ENCODE data around the gene IL17F. TPM values are rescaled to one million over a fixed set of nuclear protein-coding genes. Genes with fewer than 3 reads are reported as not detected.

Gene IL17F
- total RNA-seq, 1 donor from 2014 or later, result not detected

DNA sequence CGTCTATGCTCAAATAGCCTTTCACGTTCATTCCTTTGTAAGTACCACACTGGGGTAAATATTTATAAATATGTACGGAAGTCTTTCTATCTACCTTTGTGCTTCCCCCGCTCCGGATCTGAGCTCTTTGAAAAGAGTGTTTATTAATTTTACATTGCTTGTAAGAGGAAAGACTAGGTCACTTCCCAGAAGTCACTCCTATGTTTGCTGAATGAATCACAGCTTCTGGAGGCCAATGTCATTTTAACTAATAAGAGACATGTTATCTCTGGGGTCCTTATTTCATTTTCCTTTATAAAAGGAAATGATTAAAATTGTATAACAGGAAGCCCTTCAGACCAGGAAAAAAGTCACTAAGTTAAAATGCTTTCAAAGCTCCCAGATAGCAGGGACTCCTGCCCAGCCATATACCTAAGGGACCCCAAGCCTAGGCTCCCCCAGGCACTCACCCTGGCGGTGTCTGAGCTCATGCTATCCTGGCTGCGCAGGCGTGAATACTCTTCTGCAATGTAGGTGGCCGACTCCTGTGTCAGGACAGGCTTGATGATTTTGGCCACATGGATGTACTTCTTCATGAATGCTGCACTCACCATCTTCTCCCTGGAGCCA, 27.7 kb upstream of the IL17F start:
- Mint-ChIP-seq H3K27ac (ENCODE audit: unreplicated experiment) (no peak overlapping the region), H3K4me1 (ENCODE audit: low read depth, unreplicated experiment) (no peaks in the 10 kb centered on the region), H3K36me3 (ENCODE audit: unreplicated experiment) (no peaks in the 10 kb centered on the region), H3K27me3 (ENCODE audit: unreplicated experiment) (peaks cover 3% of the 10 kb centered on the region), H3K9me3 (ENCODE audit: unreplicated experiment) (no peaks in the 10 kb centered on the region), H3K4me3 (ENCODE audit: unreplicated experiment) (no peak overlapping the region)
- TF ChIP-seq, protein P1, sequence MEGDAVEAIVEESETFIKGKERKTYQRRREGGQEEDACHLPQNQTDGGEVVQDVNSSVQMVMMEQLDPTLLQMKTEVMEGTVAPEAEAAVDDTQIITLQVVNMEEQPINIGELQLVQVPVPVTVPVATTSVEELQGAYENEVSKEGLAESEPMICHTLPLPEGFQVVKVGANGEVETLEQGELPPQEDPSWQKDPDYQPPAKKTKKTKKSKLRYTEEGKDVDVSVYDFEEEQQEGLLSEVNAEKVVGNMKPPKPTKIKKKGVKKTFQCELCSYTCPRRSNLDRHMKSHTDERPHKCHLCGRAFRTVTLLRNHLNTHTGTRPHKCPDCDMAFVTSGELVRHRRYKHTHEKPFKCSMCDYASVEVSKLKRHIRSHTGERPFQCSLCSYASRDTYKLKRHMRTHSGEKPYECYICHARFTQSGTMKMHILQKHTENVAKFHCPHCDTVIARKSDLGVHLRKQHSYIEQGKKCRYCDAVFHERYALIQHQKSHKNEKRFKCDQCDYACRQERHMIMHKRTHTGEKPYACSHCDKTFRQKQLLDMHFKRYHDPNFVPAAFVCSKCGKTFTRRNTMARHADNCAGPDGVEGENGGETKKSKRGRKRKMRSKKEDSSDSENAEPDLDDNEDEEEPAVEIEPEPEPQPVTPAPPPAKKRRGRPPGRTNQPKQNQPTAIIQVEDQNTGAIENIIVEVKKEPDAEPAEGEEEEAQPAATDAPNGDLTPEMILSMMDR (IDR thresholded peaks at IDR 0.05; ENCODE audit: partially characterized antibody, unreplicated experiment), result no peak
- DNase-seq, result no peak

DNA sequence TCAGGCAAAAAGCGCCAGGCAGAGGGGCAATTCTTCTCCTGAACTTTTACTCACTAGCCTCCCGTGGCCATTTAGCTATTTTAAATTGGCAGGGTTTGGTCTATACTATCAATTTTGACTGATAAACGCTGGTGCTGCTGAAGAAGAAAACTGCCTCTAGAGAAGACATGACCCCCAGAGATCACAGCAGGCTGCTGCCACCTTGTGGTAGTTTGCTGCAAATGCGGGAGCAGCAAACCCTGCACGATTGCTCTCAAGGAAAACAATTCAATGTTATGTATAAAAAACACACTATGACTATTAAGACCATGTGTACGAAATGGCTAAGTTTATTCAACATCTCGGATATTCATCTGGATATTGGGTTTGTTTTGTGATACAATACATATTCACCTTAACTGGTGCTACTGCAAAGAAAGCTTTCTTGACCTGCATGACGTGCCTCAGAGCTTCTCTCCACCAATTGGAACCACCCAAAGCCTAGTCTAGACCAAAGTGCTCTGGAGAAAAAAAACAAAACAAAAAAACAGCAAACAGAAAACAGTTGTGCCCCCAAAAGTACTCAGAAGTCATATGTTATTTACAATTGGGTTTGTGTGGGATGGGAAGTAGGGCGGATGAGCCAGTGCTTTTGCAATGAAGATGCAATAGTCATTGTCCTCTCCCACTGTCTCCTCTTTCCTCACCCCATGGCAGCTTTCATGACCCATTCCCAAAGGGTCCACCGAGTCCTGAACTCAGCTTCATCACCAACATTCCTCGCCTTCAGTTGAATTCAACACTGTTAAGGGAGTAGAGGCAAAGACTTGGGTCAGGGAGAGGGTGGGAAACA, 19.6 kb upstream of the IL17F start:
- TF ChIP-seq, protein P1 (IDR thresholded peaks at IDR 0.05; ENCODE audit: partially characterized antibody, unreplicated experiment), result peak; percentile 88
- H3K36me3 Mint-ChIP-seq (ENCODE audit: unreplicated experiment), result no peaks in the 10 kb centered on the region
- H3K27ac Mint-ChIP-seq (ENCODE audit: unreplicated experiment), result no peak overlapping the region
- H3K27me3 Mint-ChIP-seq (ENCODE audit: unreplicated experiment), result peaks cover 3% of the 10 kb centered on the region
- H3K9me3 Mint-ChIP-seq (ENCODE audit: unreplicated experiment), result no peaks in the 10 kb centered on the region
- no peak overlapping the region for H3K4me3 Mint-ChIP-seq (ENCODE audit: unreplicated experiment)
- no peaks in the 10 kb centered on the region for H3K4me1 Mint-ChIP-seq (ENCODE audit: low read depth, unreplicated experiment)
- DNase-seq, result peak; percentile 74

DNA sequence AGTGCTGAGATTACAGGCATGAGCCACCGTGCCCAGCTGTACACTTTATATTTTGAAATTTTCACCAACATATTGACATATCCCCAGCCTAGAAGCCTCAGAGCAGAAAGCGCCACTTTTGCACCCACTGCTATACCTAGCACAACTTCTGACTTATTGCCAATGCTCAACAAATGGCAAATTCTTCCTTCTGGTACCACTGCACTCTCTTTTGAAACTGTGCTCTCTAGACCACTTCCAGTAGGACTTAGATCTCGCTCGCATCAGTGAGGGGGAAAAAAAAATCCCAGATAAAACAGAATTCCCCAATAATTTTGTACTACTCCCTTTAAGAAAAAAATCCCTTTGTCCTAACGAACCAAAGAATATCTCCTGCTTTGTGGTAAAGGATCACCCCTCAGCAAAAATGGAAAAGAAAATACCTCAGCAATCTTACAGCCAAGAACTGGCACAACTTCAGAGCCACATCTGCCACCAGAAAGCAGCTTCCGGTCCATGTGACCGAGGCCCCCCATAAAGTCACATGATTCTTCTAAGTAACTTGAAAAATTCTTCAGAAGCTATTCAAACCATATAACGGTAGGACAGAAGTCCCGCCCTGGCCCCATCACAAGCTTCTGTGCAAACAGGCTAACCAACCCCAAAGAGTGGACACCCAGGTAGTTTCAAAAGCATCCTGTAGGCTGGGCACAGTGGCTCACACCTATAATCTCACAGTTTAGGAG, 18.5 kb upstream of the IL17F start:
- Mint-ChIP-seq H3K4me1 (ENCODE audit: low read depth, unreplicated experiment) (no peaks in the 10 kb centered on the region), H3K4me3 (ENCODE audit: unreplicated experiment) (no peak overlapping the region), H3K27me3 (ENCODE audit: unreplicated experiment) (peaks cover 3% of the 10 kb centered on the region), H3K27ac (ENCODE audit: unreplicated experiment) (no peak overlapping the region), H3K36me3 (ENCODE audit: unreplicated experiment) (no peaks in the 10 kb centered on the region), H3K9me3 (ENCODE audit: unreplicated experiment) (no peaks in the 10 kb centered on the region)
- TF ChIP-seq, protein P1 (IDR thresholded peaks at IDR 0.05; ENCODE audit: partially characterized antibody, unreplicated experiment), result no peak
- no peak for DNase-seq

DNA sequence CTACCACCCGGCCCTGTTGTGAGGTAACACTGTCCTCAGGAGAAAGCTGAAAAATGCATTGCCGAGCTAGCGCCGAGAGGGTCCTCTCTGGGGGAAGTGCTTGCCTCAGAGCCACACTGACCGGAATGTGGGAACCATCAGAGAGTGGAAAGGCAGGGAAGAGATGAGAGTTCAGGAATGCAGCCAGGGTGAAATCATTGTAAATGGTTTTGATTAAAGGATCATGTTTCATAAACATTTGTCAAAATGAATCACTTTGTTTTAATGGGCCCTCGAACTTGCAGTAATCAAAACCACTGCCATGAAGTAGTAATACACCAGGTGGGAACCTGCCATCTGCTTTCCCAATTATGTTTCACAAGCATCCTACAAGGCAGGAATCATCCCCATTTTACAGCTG, 16.9 kb upstream of the IL17F start:
- DNase-seq, result no peak
- H3K27me3 Mint-ChIP-seq (ENCODE audit: unreplicated experiment), result no peaks in the 10 kb centered on the region
- no peak overlapping the region for H3K27ac Mint-ChIP-seq (ENCODE audit: unreplicated experiment)
- no peaks in the 10 kb centered on the region for H3K9me3 Mint-ChIP-seq (ENCODE audit: unreplicated experiment)
- H3K4me3 Mint-ChIP-seq (ENCODE audit: unreplicated experiment), result no peak overlapping the region
- H3K4me1 Mint-ChIP-seq (ENCODE audit: low read depth, unreplicated experiment), result no peaks in the 10 kb centered on the region
- no peaks in the 10 kb centered on the region for H3K36me3 Mint-ChIP-seq (ENCODE audit: unreplicated experiment)
- TF ChIP-seq, protein P1 (IDR thresholded peaks at IDR 0.05; ENCODE audit: partially characterized antibody, unreplicated experiment), result no peak

All from glutamatergic neuron (in vitro differentiated cells).